ENCODE measurements around the gene SLC6A3. TPM values are rescaled to one million over a fixed set of nuclear protein-coding genes. Genes with fewer than 3 reads are reported as not detected.

The SLC6A3 gene
- total and polyA plus RNA-seq, 9 of the 15 experiments (the other 6 are each of a cell fraction or from before 2014, with no cell fraction given) = not detected

DNA sequence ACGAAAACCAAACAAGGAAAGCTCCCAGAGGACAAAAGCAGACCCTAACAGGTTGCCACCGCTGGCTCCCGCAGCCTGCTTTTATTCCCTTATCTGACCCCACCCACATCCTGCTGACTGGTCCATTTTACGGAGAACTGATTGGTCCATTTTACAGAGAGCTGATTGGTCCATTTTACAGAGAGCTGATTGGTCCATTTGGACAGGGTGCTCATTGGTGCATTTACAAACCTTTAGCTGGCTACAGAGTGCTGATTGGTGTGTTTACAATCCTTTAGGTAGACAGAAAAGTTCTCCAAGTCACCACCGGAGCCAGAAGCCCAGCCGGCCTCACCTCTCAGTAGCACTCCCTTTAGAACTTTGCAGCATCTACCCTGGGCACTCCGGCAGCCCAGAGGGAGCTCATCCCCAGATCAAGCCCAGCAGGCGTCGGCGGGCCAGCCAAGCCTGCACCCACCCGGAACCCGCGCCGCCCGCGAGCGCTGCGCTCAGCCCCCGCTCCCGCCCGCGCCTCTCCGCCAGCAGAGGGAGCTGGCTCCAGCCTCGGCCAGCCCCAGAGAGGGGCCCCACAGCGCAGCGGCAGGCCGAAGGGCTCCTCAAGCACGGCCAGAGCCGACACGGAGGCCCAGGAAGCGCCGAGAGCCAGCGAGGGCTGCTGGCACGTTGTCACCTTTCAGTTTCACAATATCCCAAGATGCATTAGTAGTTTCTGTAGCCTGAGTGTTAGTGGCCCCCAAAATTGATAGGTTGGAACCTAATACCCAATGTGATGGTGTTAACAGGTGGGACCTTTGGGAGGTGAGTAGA lies 65.0 kb downstream of the SLC6A3 start (continued):
- TF ChIP-seq, protein P1, sequence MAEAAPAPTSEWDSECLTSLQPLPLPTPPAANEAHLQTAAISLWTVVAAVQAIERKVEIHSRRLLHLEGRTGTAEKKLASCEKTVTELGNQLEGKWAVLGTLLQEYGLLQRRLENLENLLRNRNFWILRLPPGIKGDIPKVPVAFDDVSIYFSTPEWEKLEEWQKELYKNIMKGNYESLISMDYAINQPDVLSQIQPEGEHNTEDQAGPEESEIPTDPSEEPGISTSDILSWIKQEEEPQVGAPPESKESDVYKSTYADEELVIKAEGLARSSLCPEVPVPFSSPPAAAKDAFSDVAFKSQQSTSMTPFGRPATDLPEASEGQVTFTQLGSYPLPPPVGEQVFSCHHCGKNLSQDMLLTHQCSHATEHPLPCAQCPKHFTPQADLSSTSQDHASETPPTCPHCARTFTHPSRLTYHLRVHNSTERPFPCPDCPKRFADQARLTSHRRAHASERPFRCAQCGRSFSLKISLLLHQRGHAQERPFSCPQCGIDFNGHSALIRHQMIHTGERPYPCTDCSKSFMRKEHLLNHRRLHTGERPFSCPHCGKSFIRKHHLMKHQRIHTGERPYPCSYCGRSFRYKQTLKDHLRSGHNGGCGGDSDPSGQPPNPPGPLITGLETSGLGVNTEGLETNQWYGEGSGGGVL (CRISPR knock-in tag; IDR thresholded peaks at IDR 0.05) = no peak
- TF ChIP-seq ZNF274 (IDR thresholded peaks at IDR 0.05; ENCODE audit: borderline replicate concordance, low read depth, low read length) = no peak
- TF ChIP-seq HCFC1 (IDR thresholded peaks at IDR 0.05; ENCODE audit: low read depth, low read length) = peak; percentile 17; the same call in 1 of the 2 replicates
- peak; percentile 81 for TF ChIP-seq CTCFL (IDR thresholded peaks at IDR 0.05; ENCODE audit: borderline replicate concordance, insufficient read depth, low read depth, low read length, poor library complexity, severe bottlenecking)
- TF ChIP-seq ASH1L (IDR thresholded peaks at IDR 0.05; ENCODE audit: borderline replicate concordance, low read depth, partially characterized antibody) = peak; percentile 50
- TF ChIP-seq, protein P2, sequence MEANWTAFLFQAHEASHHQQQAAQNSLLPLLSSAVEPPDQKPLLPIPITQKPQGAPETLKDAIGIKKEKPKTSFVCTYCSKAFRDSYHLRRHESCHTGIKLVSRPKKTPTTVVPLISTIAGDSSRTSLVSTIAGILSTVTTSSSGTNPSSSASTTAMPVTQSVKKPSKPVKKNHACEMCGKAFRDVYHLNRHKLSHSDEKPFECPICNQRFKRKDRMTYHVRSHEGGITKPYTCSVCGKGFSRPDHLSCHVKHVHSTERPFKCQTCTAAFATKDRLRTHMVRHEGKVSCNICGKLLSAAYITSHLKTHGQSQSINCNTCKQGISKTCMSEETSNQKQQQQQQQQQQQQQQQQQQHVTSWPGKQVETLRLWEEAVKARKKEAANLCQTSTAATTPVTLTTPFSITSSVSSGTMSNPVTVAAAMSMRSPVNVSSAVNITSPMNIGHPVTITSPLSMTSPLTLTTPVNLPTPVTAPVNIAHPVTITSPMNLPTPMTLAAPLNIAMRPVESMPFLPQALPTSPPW (CRISPR knock-in tag; IDR thresholded peaks at IDR 0.05) = peak; percentile 39; the same call in 1 of the 2 replicates
- TF ChIP-seq CXXC5 (CRISPR knock-in tag; IDR thresholded peaks at IDR 0.05) = peak; percentile 34; the same call in 1 of the 2 replicates
- TF ChIP-seq ZBTB33 (CRISPR knock-in tag; IDR thresholded peaks at IDR 0.05) = peak; percentile 69; the same call in 1 of the 2 replicates
- TF ChIP-seq, protein P3, sequence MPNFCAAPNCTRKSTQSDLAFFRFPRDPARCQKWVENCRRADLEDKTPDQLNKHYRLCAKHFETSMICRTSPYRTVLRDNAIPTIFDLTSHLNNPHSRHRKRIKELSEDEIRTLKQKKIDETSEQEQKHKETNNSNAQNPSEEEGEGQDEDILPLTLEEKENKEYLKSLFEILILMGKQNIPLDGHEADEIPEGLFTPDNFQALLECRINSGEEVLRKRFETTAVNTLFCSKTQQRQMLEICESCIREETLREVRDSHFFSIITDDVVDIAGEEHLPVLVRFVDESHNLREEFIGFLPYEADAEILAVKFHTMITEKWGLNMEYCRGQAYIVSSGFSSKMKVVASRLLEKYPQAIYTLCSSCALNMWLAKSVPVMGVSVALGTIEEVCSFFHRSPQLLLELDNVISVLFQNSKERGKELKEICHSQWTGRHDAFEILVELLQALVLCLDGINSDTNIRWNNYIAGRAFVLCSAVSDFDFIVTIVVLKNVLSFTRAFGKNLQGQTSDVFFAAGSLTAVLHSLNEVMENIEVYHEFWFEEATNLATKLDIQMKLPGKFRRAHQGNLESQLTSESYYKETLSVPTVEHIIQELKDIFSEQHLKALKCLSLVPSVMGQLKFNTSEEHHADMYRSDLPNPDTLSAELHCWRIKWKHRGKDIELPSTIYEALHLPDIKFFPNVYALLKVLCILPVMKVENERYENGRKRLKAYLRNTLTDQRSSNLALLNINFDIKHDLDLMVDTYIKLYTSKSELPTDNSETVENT (CRISPR knock-in tag; IDR thresholded peaks at IDR 0.05) = no peak
- peak; percentile 94 for TF ChIP-seq ZNF316 (IDR thresholded peaks at IDR 0.05)
- no peak for TF ChIP-seq BRF2 (IDR thresholded peaks at IDR 0.05; ENCODE audit: borderline replicate concordance, insufficient read depth, insufficient read length)
